ENCODE results near the gene CCDC97. TPM values are rescaled to one million over a fixed set of nuclear protein-coding genes. Genes with fewer than 3 reads are reported as not detected.

The CCDC97 gene
- total RNA-seq, 1 experiment from 2014 or later = 39.4 TPM

GRCh38 chr19:41335467-41335866, 25.5 kb downstream of the CCDC97 start:
- Histone ChIP-seq H3K27me3 (ENCODE audit: insufficient read depth, low read length) (no peaks in the 10 kb centered on the region), H3K27ac (ENCODE audit: insufficient read length, low read depth, low read length) (no peak overlapping the region), H2AFZ (ENCODE audit: low read length) (no peak overlapping the region), H4K5ac (ENCODE audit: insufficient read length, low read depth, low read length) (no peak overlapping the region), H2AK5ac (ENCODE audit: insufficient read length, low read length) (no peak overlapping the region), H4K8ac (replicated peaks; ENCODE audit: insufficient read length, low read depth, low read length) (no peak overlapping the region), H3K56ac (ENCODE audit: insufficient read length, low read depth, low read length) (no peak overlapping the region), H4K91ac (ENCODE audit: insufficient read length, low read depth, low read length) (no peak overlapping the region), H3K79me1 (ENCODE audit: insufficient read depth, low read depth, low read length, poor library complexity, severe bottlenecking) (no peaks in the 10 kb centered on the region), H3K23ac (ENCODE audit: insufficient read length, low read depth, low read length) (no peak overlapping the region), H2BK5ac (ENCODE audit: insufficient read length, low read length) (no peak overlapping the region), H3K4me1 (ENCODE audit: insufficient read depth, low read length) (no peaks in the 10 kb centered on the region; the same call in 1 of the 2 replicates), H3K9me3 (ENCODE audit: control insufficient read depth, low read depth, low read length) (no peaks in the 10 kb centered on the region), H2BK15ac (ENCODE audit: low read depth, low read length) (no peak overlapping the region), H2BK120ac (ENCODE audit: low read depth, low read length, poor library complexity, severe bottlenecking) (no peak overlapping the region), H3K18ac (ENCODE audit: insufficient read length, low read depth, low read length) (no peak overlapping the region), H3K9ac (ENCODE audit: extremely low read depth, insufficient read length, low read length) (no peak overlapping the region), H3T11ph (ENCODE audit: low read length) (no peak overlapping the region), H3K4me2 (ENCODE audit: insufficient read depth, insufficient read length, low read length) (no peak overlapping the region), H3K23me2 (ENCODE audit: insufficient read length, low read depth, low read length, poor library complexity, severe bottlenecking) (no peaks in the 10 kb centered on the region), H3K79me2 (ENCODE audit: insufficient read depth, low read length) (no peaks in the 10 kb centered on the region), H2BK20ac (ENCODE audit: low read depth, low read length, poor library complexity, severe bottlenecking) (no peak overlapping the region), H2BK12ac (ENCODE audit: insufficient read length, low read depth, low read length) (no peak overlapping the region), H3K14ac (ENCODE audit: insufficient read depth, low read length) (no peak overlapping the region), H4K20me1 (ENCODE audit: control insufficient read depth, insufficient read depth, insufficient read length) (no peaks in the 10 kb centered on the region), H3K4ac (ENCODE audit: low read depth, low read length) (no peak overlapping the region)
- Mint-ChIP-seq H3K27ac (no peak overlapping the region), H3K36me3 (ENCODE audit: insufficient read depth in 1 of 3, low read depth in 3 of 3) (peaks cover 0 to 25% (median 0%) of the 10 kb centered on the region in 3 experiments; a peak in 2 of 7 replicates), H3K9me3 (no peaks in the 10 kb centered on the region), H3K4me1 (peaks cover 0 to 16% of the 10 kb centered on the region in 2 experiments; a peak in 2 of 4 replicates), H3K27me3 (ENCODE audit: low read depth) (no peaks in the 10 kb centered on the region), H3K4me3 (no peak overlapping the region)
- no peak for DNase-seq
- TF ChIP-seq CTCF (conservative IDR thresholded peaks at IDR 0.05) = no peak
- no CpG with 5 or more reads among the region's 10 CpGs for WGBS (ENCODE audit: extremely low coverage, insufficient read length, low lambda C conversion rate)

Data from H9 (cell line).